ENCODE measurements around the gene RGS9BP.

- no peak for TF ChIP-seq CTCF (conservative IDR thresholded peaks at IDR 0.05; ENCODE audit: low read depth in 2 of 2)
- no peak for TF ChIP-seq EZH2 (IDR thresholded peaks at IDR 0.05; ENCODE audit: low read depth, unreplicated experiment)
- no peak for TF ChIP-seq POLR2AphosphoS5 (IDR thresholded peaks at IDR 0.05; ENCODE audit: low read depth)
- no peak for TF ChIP-seq ZNF114 (CRISPR knock-in tag; IDR thresholded peaks at IDR 0.05)
- no peak for TF ChIP-seq JUNB (IDR thresholded peaks at IDR 0.05; ENCODE audit: unreplicated experiment)
- no peak for TF ChIP-seq REST (IDR thresholded peaks at IDR 0.05; ENCODE audit: unreplicated experiment)
- no peak for TF ChIP-seq CREB1 (CRISPR knock-in tag; IDR thresholded peaks at IDR 0.05; ENCODE audit: low read depth)
- no peak for TF ChIP-seq EZH2phosphoT487 (IDR thresholded peaks at IDR 0.05; ENCODE audit: unreplicated experiment)
Measured at GRCh38 chr19:32661318-32661717, 14.3 kb upstream of the RGS9BP start.
